ENCODE measurements around the gene SNX24.

DNA sequence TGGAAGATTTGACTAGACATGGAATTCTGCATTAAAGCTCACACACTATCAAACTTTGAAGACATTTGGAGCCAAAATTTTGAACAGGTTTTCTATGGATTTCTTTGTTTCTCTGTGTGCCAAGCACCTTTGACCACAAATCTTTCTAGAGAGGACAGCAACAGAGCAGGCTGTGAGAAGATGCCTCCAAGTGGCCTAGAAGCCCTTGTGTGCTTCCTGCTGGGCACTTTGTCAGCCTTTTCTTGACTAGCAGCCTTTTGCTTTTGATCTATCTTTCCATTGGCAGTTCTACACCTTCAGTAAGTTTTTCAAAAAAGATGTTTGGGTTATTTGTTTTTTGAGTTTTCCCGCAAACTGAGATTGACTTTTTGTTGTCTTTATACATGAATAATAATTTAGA lies 84.6 kb downstream of the SNX24 start:
- TF ChIP-seq, protein P1, sequence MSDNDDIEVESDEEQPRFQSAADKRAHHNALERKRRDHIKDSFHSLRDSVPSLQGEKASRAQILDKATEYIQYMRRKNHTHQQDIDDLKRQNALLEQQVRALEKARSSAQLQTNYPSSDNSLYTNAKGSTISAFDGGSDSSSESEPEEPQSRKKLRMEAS (IDR thresholded peaks at IDR 0.05) = no peak
- TF ChIP-seq, protein P2, sequence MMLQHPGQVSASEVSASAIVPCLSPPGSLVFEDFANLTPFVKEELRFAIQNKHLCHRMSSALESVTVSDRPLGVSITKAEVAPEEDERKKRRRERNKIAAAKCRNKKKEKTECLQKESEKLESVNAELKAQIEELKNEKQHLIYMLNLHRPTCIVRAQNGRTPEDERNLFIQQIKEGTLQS (IDR thresholded peaks at IDR 0.05) = no peak
- TF ChIP-seq, protein P3, sequence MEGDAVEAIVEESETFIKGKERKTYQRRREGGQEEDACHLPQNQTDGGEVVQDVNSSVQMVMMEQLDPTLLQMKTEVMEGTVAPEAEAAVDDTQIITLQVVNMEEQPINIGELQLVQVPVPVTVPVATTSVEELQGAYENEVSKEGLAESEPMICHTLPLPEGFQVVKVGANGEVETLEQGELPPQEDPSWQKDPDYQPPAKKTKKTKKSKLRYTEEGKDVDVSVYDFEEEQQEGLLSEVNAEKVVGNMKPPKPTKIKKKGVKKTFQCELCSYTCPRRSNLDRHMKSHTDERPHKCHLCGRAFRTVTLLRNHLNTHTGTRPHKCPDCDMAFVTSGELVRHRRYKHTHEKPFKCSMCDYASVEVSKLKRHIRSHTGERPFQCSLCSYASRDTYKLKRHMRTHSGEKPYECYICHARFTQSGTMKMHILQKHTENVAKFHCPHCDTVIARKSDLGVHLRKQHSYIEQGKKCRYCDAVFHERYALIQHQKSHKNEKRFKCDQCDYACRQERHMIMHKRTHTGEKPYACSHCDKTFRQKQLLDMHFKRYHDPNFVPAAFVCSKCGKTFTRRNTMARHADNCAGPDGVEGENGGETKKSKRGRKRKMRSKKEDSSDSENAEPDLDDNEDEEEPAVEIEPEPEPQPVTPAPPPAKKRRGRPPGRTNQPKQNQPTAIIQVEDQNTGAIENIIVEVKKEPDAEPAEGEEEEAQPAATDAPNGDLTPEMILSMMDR (IDR thresholded peaks at IDR 0.05; ENCODE audit: low read depth, low read length, missing input control) = no peak
- TF ChIP-seq NR2F2 (IDR thresholded peaks at IDR 0.05) (no peak), TAF1 (conservative IDR thresholded peaks at IDR 0.05) (no peak), RAD21 (IDR thresholded peaks at IDR 0.05) (no peak), JUND (IDR thresholded peaks at IDR 0.05) (no peak), EGR1 (IDR thresholded peaks at IDR 0.05; ENCODE audit: low read depth in 2 of 2) (no peak), HNF4A (conservative IDR thresholded peaks at IDR 0.05) (no peak), YY1 (IDR thresholded peaks at IDR 0.05) (no peak), SP1 (IDR thresholded peaks at IDR 0.05) (no peak), RXRA (IDR thresholded peaks at IDR 0.05) (no peak)
- TF ChIP-seq, protein P4, sequence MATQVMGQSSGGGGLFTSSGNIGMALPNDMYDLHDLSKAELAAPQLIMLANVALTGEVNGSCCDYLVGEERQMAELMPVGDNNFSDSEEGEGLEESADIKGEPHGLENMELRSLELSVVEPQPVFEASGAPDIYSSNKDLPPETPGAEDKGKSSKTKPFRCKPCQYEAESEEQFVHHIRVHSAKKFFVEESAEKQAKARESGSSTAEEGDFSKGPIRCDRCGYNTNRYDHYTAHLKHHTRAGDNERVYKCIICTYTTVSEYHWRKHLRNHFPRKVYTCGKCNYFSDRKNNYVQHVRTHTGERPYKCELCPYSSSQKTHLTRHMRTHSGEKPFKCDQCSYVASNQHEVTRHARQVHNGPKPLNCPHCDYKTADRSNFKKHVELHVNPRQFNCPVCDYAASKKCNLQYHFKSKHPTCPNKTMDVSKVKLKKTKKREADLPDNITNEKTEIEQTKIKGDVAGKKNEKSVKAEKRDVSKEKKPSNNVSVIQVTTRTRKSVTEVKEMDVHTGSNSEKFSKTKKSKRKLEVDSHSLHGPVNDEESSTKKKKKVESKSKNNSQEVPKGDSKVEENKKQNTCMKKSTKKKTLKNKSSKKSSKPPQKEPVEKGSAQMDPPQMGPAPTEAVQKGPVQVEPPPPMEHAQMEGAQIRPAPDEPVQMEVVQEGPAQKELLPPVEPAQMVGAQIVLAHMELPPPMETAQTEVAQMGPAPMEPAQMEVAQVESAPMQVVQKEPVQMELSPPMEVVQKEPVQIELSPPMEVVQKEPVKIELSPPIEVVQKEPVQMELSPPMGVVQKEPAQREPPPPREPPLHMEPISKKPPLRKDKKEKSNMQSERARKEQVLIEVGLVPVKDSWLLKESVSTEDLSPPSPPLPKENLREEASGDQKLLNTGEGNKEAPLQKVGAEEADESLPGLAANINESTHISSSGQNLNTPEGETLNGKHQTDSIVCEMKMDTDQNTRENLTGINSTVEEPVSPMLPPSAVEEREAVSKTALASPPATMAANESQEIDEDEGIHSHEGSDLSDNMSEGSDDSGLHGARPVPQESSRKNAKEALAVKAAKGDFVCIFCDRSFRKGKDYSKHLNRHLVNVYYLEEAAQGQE (IDR thresholded peaks at IDR 0.05) = no peak
